ENCODE measurements around the gene NHEJ1. TPM values are rescaled to one million over a fixed set of nuclear protein-coding genes. Genes with fewer than 3 reads are reported as not detected.
A peak's percentile ranks its signal among the peaks of the same experiment; 100 is the strongest.

The NHEJ1 gene
- total and polyA plus RNA-seq, 2 of the 13 experiments (the other 11 are each of a cell fraction or from before 2014, with no cell fraction given): 30.0 to 30.7 TPM

GRCh38 chr2:219111375-219112061, 49.1 kb downstream of the NHEJ1 start (continued):
- peak; percentile 94; the same call in 1 of the 2 replicates for TF ChIP-seq AHDC1 (CRISPR knock-in tag; IDR thresholded peaks at IDR 0.05; ENCODE audit: borderline replicate concordance)
- peak; percentile 90 for TF ChIP-seq RXRB (CRISPR knock-in tag; IDR thresholded peaks at IDR 0.05; ENCODE audit: borderline replicate concordance)
- TF ChIP-seq CAMTA2 (CRISPR knock-in tag; IDR thresholded peaks at IDR 0.05; ENCODE audit: borderline replicate concordance): no peak
- no peak for TF ChIP-seq ZNF329 (CRISPR knock-in tag; IDR thresholded peaks at IDR 0.05; ENCODE audit: low read depth)
- peak; percentile 79 for TF ChIP-seq BORCS8-MEF2B (CRISPR knock-in tag; IDR thresholded peaks at IDR 0.05)
- TF ChIP-seq ZNF343 (CRISPR knock-in tag; IDR thresholded peaks at IDR 0.05): no peak
- no peak for TF ChIP-seq ZNF598 (CRISPR knock-in tag; IDR thresholded peaks at IDR 0.05; ENCODE audit: borderline replicate concordance)
- peak; percentile 78 for TF ChIP-seq RARA (CRISPR knock-in tag; IDR thresholded peaks at IDR 0.05)
- peak; percentile 65; the same call in 1 of the 2 replicates for TF ChIP-seq ZNF788 (CRISPR knock-in tag; IDR thresholded peaks at IDR 0.05; ENCODE audit: borderline replicate concordance)
- TF ChIP-seq ZNF557 (CRISPR knock-in tag; IDR thresholded peaks at IDR 0.05): peak; percentile 73; the same call in 1 of the 2 replicates
- TF ChIP-seq PHB2 (IDR thresholded peaks at IDR 0.05; ENCODE audit: partially characterized antibody): no peak
- no peak for TF ChIP-seq ZFP36L2 (CRISPR knock-in tag; IDR thresholded peaks at IDR 0.05)
- TF ChIP-seq ATF4 (CRISPR knock-in tag; IDR thresholded peaks at IDR 0.05): peak in 1 of 2 experiments; percentile 82; a peak in 2 of 4 replicates
- no peak for TF ChIP-seq TERF1 (CRISPR knock-in tag; IDR thresholded peaks at IDR 0.05)
- TF ChIP-seq CREB3 (CRISPR knock-in tag; IDR thresholded peaks at IDR 0.05): no peak; the same call in 1 of the 2 replicates
- peak; percentile 63; the same call in 1 of the 2 replicates for TF ChIP-seq TFE3 (CRISPR knock-in tag; IDR thresholded peaks at IDR 0.05)
- TF ChIP-seq E2F5 (CRISPR knock-in tag; conservative IDR thresholded peaks at IDR 0.05): no peak

All from HepG2 (cell line).